Osteoblast (primary cell): ENCODE results near the gene BCL11A. TPM values are rescaled to one million over a fixed set of nuclear protein-coding genes. Genes with fewer than 3 reads are reported as not detected.

Experiments used
- DNase-seq: peaks from one replicate; pipeline ENCODE4 v3.0.0; 2011; ENCODE audit warnings: low spot score, mixed read lengths; ENCODE audit not compliant: insufficient read length; ENCODE audit errors: missing footprints
- H2AFZ ChIP-seq: 2 replicates; pipeline ENCODE4 v1.6.0; 2011; ENCODE audit warnings: mild to moderate bottlenecking, low read length
- H3K27ac ChIP-seq: 2 replicates; pipeline ENCODE4 v1.5.1; 2011; ENCODE audit warnings: mild to moderate bottlenecking, low read depth, low read length, moderate library complexity
- H3K27me3 ChIP-seq: 2 replicates; pipeline ENCODE4 v1.6.0; 2012; ENCODE audit warnings: mild to moderate bottlenecking, control low read depth, inconsistent platforms, low read length, moderate library complexity; ENCODE audit not compliant: insufficient read depth
- H3K36me3 ChIP-seq: 2 replicates; pipeline ENCODE4 v1.5.1; 2011; ENCODE audit warnings: mild to moderate bottlenecking, low read length, control low read depth, moderate library complexity; ENCODE audit not compliant: insufficient read depth
- H3K4me1 ChIP-seq: 2 replicates; pipeline ENCODE4 v1.5.1; 2011; ENCODE audit warnings: mild to moderate bottlenecking, low read length, control low read depth, moderate library complexity; ENCODE audit not compliant: insufficient read depth
- H3K4me2 ChIP-seq: 2 replicates; pipeline ENCODE4 v1.6.0; 2011; ENCODE audit warnings: mild to moderate bottlenecking, low read length; ENCODE audit not compliant: insufficient read depth
- H3K4me3 ChIP-seq: fragments of 200-600 bp; sonication (generic); 3 replicates; pipeline ENCODE4 v1.5.1; 2012; ENCODE audit warnings: mild to moderate bottlenecking, low read length, inconsistent platforms; ENCODE audit not compliant: insufficient read depth
- H3K79me2 ChIP-seq: 2 replicates; pipeline ENCODE4 v1.6.0; 2012; ENCODE audit warnings: mild to moderate bottlenecking, low read length, control low read depth, inconsistent platforms; ENCODE audit not compliant: insufficient read depth
- H3K9me3 ChIP-seq: 2 replicates; pipeline ENCODE4 v1.5.1; 2011; ENCODE audit warnings: low read depth, low read length, control low read depth
- H4K20me1 ChIP-seq: 2 replicates; pipeline ENCODE4 v1.6.0; 2012; ENCODE audit warnings: mild to moderate bottlenecking, low read length, control low read depth; ENCODE audit not compliant: insufficient read depth
- total RNA-seq: library from RNA; depleted of rRNA; stranded (reverse); fragments of >200 nt; gene quantifications from 2 replicates; pipeline ENCODE4 v1.2.3, GENCODE V29; 2012
- TF ChIP-seq, protein P1 (sequence below): IDR thresholded peaks from 2 replicates; pipeline ENCODE4 v1.5.1; 2011; ENCODE audit warnings: mild to moderate bottlenecking, low read depth, low read length, moderate library complexity; ENCODE audit errors: extremely low read depth

Gene BCL11A
- total RNA-seq, 1 donor, result 1.4 TPM

DNA sequence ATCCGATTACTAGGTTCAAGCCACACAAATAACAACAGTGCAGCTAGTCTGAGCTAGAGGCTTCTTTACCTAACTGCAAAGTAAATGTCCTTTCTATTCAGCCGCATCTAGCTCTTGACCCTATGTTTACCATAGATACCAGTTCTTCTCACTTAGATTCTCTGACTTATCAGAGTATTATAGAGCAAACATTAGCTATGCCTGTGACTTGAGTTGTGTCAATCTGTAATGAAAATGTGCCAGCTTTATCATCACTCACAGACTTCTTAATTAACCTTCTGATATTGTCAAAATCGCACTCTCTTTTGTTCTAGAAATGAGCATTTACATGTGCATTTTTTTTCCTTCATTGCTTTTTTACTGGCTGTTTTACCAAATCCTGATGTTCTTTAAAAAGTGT is 79.9 kb downstream of the BCL11A start:
- H3K36me3 ChIP-seq, result no peaks in the 10 kb centered on the region
- no peaks in the 10 kb centered on the region for H4K20me1 ChIP-seq
- H3K9me3 ChIP-seq, result no peaks in the 10 kb centered on the region
- no peak for DNase-seq
- H2AFZ ChIP-seq, result no peak overlapping the region
- no peaks in the 10 kb centered on the region for H3K79me2 ChIP-seq
- no peak overlapping the region for H3K4me3 ChIP-seq
- H3K4me1 ChIP-seq, result no peaks in the 10 kb centered on the region
- no peak overlapping the region for H3K27ac ChIP-seq
- TF ChIP-seq, protein P1, sequence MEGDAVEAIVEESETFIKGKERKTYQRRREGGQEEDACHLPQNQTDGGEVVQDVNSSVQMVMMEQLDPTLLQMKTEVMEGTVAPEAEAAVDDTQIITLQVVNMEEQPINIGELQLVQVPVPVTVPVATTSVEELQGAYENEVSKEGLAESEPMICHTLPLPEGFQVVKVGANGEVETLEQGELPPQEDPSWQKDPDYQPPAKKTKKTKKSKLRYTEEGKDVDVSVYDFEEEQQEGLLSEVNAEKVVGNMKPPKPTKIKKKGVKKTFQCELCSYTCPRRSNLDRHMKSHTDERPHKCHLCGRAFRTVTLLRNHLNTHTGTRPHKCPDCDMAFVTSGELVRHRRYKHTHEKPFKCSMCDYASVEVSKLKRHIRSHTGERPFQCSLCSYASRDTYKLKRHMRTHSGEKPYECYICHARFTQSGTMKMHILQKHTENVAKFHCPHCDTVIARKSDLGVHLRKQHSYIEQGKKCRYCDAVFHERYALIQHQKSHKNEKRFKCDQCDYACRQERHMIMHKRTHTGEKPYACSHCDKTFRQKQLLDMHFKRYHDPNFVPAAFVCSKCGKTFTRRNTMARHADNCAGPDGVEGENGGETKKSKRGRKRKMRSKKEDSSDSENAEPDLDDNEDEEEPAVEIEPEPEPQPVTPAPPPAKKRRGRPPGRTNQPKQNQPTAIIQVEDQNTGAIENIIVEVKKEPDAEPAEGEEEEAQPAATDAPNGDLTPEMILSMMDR, result no peak
- H3K27me3 ChIP-seq, result no peaks in the 10 kb centered on the region
- no peak overlapping the region for H3K4me2 ChIP-seq

DNA sequence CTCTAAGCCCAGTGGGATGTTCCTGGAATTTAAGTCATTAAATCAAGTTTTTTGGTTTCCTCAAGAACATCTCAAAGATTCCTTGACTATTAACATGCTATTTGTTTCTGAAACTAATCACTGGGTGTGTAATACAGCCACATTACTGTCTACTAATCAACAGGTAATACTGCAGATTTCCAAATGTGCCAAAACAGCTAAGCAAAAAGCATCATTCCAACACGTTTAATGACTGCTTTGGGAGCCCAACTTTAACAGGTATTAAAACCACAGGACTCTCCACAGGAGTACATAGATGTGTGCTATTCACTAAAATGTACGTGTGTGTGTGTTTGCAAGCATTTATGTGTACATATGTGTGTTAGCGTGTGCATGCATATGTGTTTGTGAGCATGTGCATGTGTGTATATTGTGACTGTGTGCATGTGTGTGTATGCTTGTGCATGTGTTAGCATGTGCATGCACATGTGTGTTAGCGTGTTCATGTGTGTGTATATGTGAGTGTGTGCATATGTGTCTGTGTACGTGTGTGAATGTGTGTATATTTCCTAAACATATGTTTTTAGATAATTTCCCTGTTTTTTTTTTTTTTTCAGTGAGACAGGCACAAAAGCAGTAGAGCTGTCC is 80.7 kb downstream of the BCL11A start:
- TF ChIP-seq, protein P1, result no peak
- no peak for DNase-seq
- Histone ChIP-seq H3K4me3 (no peak overlapping the region), H3K27me3 (no peaks in the 10 kb centered on the region), H3K9me3 (no peaks in the 10 kb centered on the region), H3K79me2 (no peaks in the 10 kb centered on the region), H2AFZ (no peak overlapping the region), H4K20me1 (no peaks in the 10 kb centered on the region), H3K36me3 (no peaks in the 10 kb centered on the region), H3K27ac (no peak overlapping the region), H3K4me1 (no peaks in the 10 kb centered on the region), H3K4me2 (no peak overlapping the region)

DNA sequence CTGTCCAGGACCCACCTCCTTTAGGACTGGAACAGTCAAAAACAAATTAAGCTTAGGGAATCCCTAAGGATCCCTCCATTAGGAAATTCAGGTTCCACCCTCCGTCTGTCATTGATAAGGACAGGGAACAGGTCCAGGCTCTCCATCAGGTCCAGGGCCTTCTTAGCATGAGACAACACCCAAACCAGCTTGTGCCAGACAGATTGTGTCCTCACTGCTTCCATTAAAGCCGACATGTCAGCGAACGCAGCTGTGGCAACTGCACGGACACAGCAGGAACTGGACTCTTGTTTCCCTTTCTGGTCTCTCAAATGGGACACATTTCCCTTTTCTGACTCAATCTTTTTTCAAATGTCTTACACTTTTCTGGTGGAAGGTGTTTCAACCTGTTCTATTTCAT is 81.4 kb downstream of the BCL11A start:
- Histone ChIP-seq H3K27me3 (no peaks in the 10 kb centered on the region), H3K4me1 (no peaks in the 10 kb centered on the region), H3K9me3 (no peaks in the 10 kb centered on the region), H4K20me1 (no peaks in the 10 kb centered on the region), H3K36me3 (no peaks in the 10 kb centered on the region), H2AFZ (no peak overlapping the region), H3K79me2 (no peaks in the 10 kb centered on the region), H3K4me3 (no peak overlapping the region), H3K4me2 (no peak overlapping the region), H3K27ac (no peak overlapping the region)
- TF ChIP-seq, protein P1, result no peak
- DNase-seq, result no peak

DNA sequence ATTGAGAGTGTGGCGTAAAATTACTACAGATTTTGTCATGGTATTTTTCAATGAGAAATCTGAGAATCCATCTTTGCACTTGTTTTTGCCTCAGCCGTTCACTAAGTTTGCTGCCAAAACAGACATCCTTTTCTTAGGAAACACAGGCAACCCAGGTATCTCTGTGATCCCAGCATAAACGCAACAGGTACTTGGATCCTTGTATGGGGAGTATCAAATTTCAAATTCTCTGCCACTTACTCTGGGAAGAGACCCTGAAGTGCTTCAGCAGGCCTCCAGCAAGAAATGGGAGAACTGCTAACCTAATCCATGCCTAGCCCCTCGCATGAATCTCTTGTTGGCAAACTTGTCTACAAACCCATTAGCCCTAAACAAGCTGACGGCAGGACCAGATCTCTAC is 83.1 kb downstream of the BCL11A start:
- Histone ChIP-seq H3K9me3 (no peaks in the 10 kb centered on the region), H3K79me2 (no peaks in the 10 kb centered on the region), H4K20me1 (no peaks in the 10 kb centered on the region), H2AFZ (no peak overlapping the region), H3K4me2 (no peak overlapping the region), H3K4me3 (no peak overlapping the region), H3K27ac (no peak overlapping the region), H3K36me3 (no peaks in the 10 kb centered on the region), H3K27me3 (no peaks in the 10 kb centered on the region), H3K4me1 (no peaks in the 10 kb centered on the region)
- DNase-seq, result no peak
- TF ChIP-seq, protein P1, result no peak
